HG02970 (cell line): ENCODE measurements around the gene SRP54.
"Not testable (repeated sequence)": the region's sequence is repeated elsewhere in the genome, so short reads cannot be mapped to it uniquely, and the experiment has no call there.

Source experiments
- ATAC-seq: cut with Tn5 transposase; IDR thresholded peaks from one replicate; pipeline ENCODE4 v1.9.1; 2021; ENCODE audit warnings: mild to moderate bottlenecking, moderate library complexity, moderate number of reproducible peaks; ENCODE audit not compliant: unreplicated experiment, low FRiP score

The SRP54 gene

GRCh38 chr14:35046048-35046750 is 63.4 kb downstream of the SRP54 start, which contains the start of gene FAM177A1:
Gene FAM177A1, plus strand, starts transcription at chr14:35046272. Its CDS starts 192 bp downstream, at chr14:35046464.
- ATAC-seq, result peak; percentile 92

GRCh38 chr14:35046751-35047536 is 64.2 kb downstream of the SRP54 start:
- no peak for ATAC-seq

GRCh38 chr14:35047976-35048513 is 65.3 kb downstream of the SRP54 start:
- ATAC-seq, result no peak

GRCh38 chr14:35050652-35051051 is 67.9 kb downstream of the SRP54 start:
- no peak for ATAC-seq

- no peak for ATAC-seq
Measured at GRCh38 chr14:35051796-35052195, 69.0 kb downstream of the SRP54 start.

GRCh38 chr14:35052637-35053036 is 69.8 kb downstream of the SRP54 start:
- no peak for ATAC-seq

- not testable (repeated sequence) for ATAC-seq
Measured at GRCh38 chr14:35061113-35061791, 78.5 kb downstream of the SRP54 start.

GRCh38 chr14:35065731-35066130 is 82.9 kb downstream of the SRP54 start:
- not testable (repeated sequence) for ATAC-seq

GRCh38 chr14:35068238-35069012 is 85.6 kb downstream of the SRP54 start:
- no peak for ATAC-seq

GRCh38 chr14:35072226-35072625 is 89.4 kb downstream of the SRP54 start:
- no peak for ATAC-seq

GRCh38 chr14:35073486-35073885 is 90.7 kb downstream of the SRP54 start:
- ATAC-seq, result no peak

- no peak for ATAC-seq
Measured at GRCh38 chr14:35078082-35078481, 95.3 kb downstream of the SRP54 start.
